ENCODE results near the gene SMIM44. TPM values are rescaled to one million over a fixed set of nuclear protein-coding genes. Genes with fewer than 3 reads are reported as not detected.
A peak's percentile ranks its signal among the peaks of the same experiment; 100 is the strongest.

Gene SMIM44
- total RNA-seq, 1 donor from 2014 or later, result not detected

DNA sequence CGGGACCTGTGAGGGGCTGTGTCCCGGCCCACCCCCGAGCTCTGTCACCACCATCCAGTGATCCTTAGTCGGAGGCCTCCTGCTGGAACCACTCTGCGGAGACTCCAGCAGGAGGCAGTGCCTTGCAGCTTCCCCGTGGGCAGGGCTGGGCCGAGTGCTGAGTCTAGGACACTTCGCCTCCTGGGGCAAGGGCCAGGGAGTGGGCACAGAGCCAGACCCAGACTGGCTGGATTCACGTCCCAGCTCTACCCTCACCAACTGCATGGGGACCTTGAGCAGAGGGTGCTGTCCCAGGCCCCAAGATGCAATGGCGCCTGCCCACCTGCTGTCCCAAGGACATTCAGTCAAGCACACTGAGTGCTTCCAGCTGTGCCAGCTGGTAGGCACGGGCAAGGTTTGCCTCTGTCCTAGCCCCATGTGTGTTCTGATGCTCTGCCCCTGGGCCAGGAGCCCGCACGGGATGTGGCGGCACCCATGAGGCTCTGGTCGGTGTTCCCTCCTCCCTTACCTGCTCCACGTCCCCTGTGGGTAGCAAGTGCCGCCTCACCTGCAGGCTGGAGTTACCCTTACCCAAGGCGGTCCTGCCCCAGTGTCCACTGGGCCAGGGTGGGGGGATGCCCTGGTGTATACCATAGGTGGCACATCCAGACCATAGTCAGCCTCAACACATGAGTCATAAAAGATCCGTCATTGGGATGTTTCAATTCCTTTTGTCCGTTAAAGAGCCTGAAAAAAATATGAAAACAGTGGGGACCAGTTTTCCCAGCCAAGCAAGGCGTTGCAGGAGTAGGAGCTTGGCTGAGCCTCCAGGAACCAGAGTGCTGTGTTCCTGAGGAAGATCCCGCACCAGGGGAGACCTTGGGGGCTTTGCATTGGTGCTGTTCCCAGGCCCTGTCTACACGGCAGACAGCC lies 30.2 kb upstream of the SMIM44 start:
- peak overlapping the region; percentile 22 for H3K4me3 Mint-ChIP-seq (ENCODE audit: unreplicated experiment)
- H3K27me3 Mint-ChIP-seq (ENCODE audit: unreplicated experiment), result peaks cover 4% of the 10 kb centered on the region
- H3K4me1 Mint-ChIP-seq (ENCODE audit: low read depth, unreplicated experiment), result peaks cover 31% of the 10 kb centered on the region
- TF ChIP-seq, protein P1, sequence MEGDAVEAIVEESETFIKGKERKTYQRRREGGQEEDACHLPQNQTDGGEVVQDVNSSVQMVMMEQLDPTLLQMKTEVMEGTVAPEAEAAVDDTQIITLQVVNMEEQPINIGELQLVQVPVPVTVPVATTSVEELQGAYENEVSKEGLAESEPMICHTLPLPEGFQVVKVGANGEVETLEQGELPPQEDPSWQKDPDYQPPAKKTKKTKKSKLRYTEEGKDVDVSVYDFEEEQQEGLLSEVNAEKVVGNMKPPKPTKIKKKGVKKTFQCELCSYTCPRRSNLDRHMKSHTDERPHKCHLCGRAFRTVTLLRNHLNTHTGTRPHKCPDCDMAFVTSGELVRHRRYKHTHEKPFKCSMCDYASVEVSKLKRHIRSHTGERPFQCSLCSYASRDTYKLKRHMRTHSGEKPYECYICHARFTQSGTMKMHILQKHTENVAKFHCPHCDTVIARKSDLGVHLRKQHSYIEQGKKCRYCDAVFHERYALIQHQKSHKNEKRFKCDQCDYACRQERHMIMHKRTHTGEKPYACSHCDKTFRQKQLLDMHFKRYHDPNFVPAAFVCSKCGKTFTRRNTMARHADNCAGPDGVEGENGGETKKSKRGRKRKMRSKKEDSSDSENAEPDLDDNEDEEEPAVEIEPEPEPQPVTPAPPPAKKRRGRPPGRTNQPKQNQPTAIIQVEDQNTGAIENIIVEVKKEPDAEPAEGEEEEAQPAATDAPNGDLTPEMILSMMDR (IDR thresholded peaks at IDR 0.05; ENCODE audit: partially characterized antibody, unreplicated experiment), result no peak
- H3K9me3 Mint-ChIP-seq (ENCODE audit: unreplicated experiment), result no peaks in the 10 kb centered on the region
- no peak for DNase-seq
- H3K27ac Mint-ChIP-seq (ENCODE audit: unreplicated experiment), result no peak overlapping the region
- no peaks in the 10 kb centered on the region for H3K36me3 Mint-ChIP-seq (ENCODE audit: unreplicated experiment)

DNA sequence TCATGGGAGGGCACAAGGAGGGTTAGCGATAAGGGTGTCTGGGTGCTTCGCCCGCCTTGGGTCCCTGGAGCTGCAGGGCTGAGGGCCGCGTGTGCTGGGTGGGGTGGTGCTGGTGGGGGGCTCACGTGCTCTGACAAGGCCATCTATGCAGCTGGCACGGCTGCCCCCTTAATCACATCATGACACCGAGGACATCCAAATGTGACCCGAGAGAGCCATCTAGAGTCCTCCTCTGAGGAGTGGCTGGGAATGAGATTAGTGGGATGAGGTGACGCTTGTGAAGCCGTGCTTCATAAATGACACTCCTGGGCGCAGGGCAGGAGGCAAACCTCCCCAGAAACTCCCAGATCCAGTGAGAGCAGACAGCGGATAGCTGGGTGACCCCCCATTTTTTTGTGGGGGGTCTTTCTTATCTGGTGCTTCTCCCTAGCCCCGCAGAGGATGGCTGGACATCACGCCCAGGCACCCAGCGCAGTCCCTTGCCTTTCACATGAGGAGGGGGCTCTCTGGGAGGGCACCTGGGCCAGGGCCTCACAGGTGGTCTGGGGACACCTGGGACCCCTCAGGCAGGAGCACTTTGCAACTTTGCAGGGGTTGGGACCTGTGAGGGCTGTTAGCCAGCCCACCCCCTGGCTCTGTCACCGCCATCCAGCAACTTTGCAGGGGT lies 29.5 kb upstream of the SMIM44 start:
- TF ChIP-seq, protein P1 (IDR thresholded peaks at IDR 0.05; ENCODE audit: partially characterized antibody, unreplicated experiment), result no peak
- Mint-ChIP-seq H3K9me3 (ENCODE audit: unreplicated experiment) (no peaks in the 10 kb centered on the region), H3K27ac (ENCODE audit: unreplicated experiment) (no peak overlapping the region), H3K27me3 (ENCODE audit: unreplicated experiment) (peaks cover 4% of the 10 kb centered on the region), H3K36me3 (ENCODE audit: unreplicated experiment) (no peaks in the 10 kb centered on the region), H3K4me3 (ENCODE audit: unreplicated experiment) (no peak overlapping the region), H3K4me1 (ENCODE audit: low read depth, unreplicated experiment) (peaks cover 33% of the 10 kb centered on the region)
- no peak for DNase-seq

DNA sequence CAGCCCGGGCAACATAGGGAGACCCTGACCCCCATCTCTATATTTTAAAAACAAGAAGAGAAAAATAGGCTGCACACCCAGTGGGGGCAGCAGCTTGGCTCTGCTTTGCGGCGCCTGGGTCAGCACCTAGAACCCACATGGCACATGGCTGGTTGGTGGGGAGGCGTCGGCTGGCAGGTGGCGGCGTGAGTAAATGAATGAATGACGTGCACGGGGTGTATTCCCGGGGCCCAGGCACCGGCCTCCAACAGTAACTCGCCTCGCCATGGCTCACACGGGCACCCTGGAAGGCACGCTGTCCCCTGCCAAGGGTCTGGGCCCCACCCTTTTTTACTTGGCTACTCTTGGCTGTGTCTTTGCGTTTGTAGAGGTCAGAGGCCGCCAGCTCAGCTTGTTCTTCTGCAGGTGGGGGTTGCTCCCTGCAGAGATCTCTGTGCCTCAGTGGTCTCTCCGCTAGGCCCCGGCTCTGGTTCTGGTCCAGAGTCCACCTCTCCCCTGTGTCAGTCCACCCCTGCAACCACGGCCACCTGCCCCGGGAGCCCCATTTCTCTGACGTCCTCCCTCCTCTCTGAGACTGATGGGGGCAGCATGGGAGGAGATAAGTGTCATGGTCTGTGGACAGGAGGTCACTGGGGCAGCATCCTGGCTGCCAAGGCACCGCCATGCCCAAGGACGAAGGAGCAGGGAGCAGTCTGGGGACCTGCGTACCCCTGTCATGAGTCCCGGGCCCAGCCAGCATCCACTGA lies 28.4 kb upstream of the SMIM44 start:
- H3K4me1 Mint-ChIP-seq (ENCODE audit: low read depth, unreplicated experiment), result peaks cover 30% of the 10 kb centered on the region
- no peak overlapping the region for H3K27ac Mint-ChIP-seq (ENCODE audit: unreplicated experiment)
- TF ChIP-seq, protein P1 (IDR thresholded peaks at IDR 0.05; ENCODE audit: partially characterized antibody, unreplicated experiment), result no peak
- H3K27me3 Mint-ChIP-seq (ENCODE audit: unreplicated experiment), result peaks cover 7% of the 10 kb centered on the region
- no peaks in the 10 kb centered on the region for H3K36me3 Mint-ChIP-seq (ENCODE audit: unreplicated experiment)
- peaks cover 2% of the 10 kb centered on the region for H3K9me3 Mint-ChIP-seq (ENCODE audit: unreplicated experiment)
- H3K4me3 Mint-ChIP-seq (ENCODE audit: unreplicated experiment), result peak overlapping the region; percentile 38
- DNase-seq, result no peak

DNA sequence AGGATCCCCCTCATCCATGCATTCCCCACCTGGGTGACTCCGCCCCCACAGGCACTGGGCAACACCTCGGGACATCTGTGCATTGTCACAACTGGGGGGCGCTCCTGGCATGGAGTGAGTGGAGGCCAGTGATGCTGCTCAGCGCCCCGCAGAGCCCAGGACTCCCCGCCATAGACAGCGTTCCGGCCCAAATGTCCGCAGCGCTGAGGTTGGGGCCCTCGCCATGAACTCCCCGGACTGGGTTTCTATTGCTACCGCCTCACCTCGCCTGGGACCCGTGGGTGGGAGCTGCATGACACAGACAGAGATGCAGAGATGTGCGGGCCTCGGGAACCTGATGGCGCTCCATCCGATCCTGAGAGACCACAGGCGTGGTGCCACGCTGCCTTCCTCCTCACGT lies 27.5 kb upstream of the SMIM44 start:
- H3K4me1 Mint-ChIP-seq (ENCODE audit: low read depth, unreplicated experiment), result peaks cover 22% of the 10 kb centered on the region
- peaks cover 4% of the 10 kb centered on the region for H3K9me3 Mint-ChIP-seq (ENCODE audit: unreplicated experiment)
- no peak overlapping the region for H3K4me3 Mint-ChIP-seq (ENCODE audit: unreplicated experiment)
- peaks cover 7% of the 10 kb centered on the region for H3K27me3 Mint-ChIP-seq (ENCODE audit: unreplicated experiment)
- H3K27ac Mint-ChIP-seq (ENCODE audit: unreplicated experiment), result no peak overlapping the region
- DNase-seq, result no peak
- H3K36me3 Mint-ChIP-seq (ENCODE audit: unreplicated experiment), result no peaks in the 10 kb centered on the region
- TF ChIP-seq, protein P1 (IDR thresholded peaks at IDR 0.05; ENCODE audit: partially characterized antibody, unreplicated experiment), result no peak
